Measurements from ENCODE around the gene ZMIZ1.
A peak's percentile ranks its signal among the peaks of the same experiment; 100 is the strongest.

Gene ZMIZ1

GRCh38 chr10:79125092-79125491 lies 56.3 kb downstream of the ZMIZ1 start:
- no peak for DNase-seq

GRCh38 chr10:79126351-79127080 lies 57.8 kb downstream of the ZMIZ1 start:
- no peak for DNase-seq

GRCh38 chr10:79127151-79127961 lies 58.6 kb downstream of the ZMIZ1 start:
- peak; percentile 29 to 36 for DNase-seq

- DNase-seq, result no peak
Observed at GRCh38 chr10:79128241-79128922, 59.6 kb downstream of the ZMIZ1 start.

- DNase-seq, result no peak
Observed at GRCh38 chr10:79128923-79129305, 60.1 kb downstream of the ZMIZ1 start.

- peak in 1 of 2 donors; percentile 30 for DNase-seq
Observed at GRCh38 chr10:79129361-79129997, 60.7 kb downstream of the ZMIZ1 start.

GRCh38 chr10:79130255-79130654 lies 61.5 kb downstream of the ZMIZ1 start:
- no peak for DNase-seq

- no peak for DNase-seq
Observed at GRCh38 chr10:79130846-79131245, 62.1 kb downstream of the ZMIZ1 start.

GRCh38 chr10:79131836-79132631 lies 63.3 kb downstream of the ZMIZ1 start:
- DNase-seq, result no peak

GRCh38 chr10:79132681-79133381 lies 64.1 kb downstream of the ZMIZ1 start:
- peak in 1 of 2 donors; percentile 57 for DNase-seq

- peak in 1 of 2 donors; percentile 35 for DNase-seq
Observed at GRCh38 chr10:79133416-79133815, 64.7 kb downstream of the ZMIZ1 start.

GRCh38 chr10:79135790-79136189 lies 67.0 kb downstream of the ZMIZ1 start:
- no peak for DNase-seq

- DNase-seq, result no peak
Observed at GRCh38 chr10:79136236-79137005, 67.7 kb downstream of the ZMIZ1 start.

- no peak for DNase-seq
Observed at GRCh38 chr10:79137300-79137756, 68.6 kb downstream of the ZMIZ1 start.

- peak in 1 of 2 donors; percentile 75 for DNase-seq
Observed at GRCh38 chr10:79137826-79138225, 69.1 kb downstream of the ZMIZ1 start.

GRCh38 chr10:79138449-79139123 lies 69.8 kb downstream of the ZMIZ1 start:
- DNase-seq, result no peak

- DNase-seq, result peak in 1 of 2 donors; percentile 59
Observed at GRCh38 chr10:79139124-79139835, 70.5 kb downstream of the ZMIZ1 start.

- DNase-seq, result no peak
Observed at GRCh38 chr10:79140085-79140793, 71.5 kb downstream of the ZMIZ1 start.

GRCh38 chr10:79140855-79141254 lies 72.1 kb downstream of the ZMIZ1 start:
- no peak for DNase-seq

Data from bone marrow (tissue), 2 donors.